ENCODE measurements around the gene CHCHD6. TPM values are rescaled to one million over a fixed set of nuclear protein-coding genes. Genes with fewer than 3 reads are reported as not detected.
A peak's percentile ranks its signal among the peaks of the same experiment; 100 is the strongest.

Gene CHCHD6
- total RNA-seq, 2 donors from 2014 or later: 23.6 to 34.4 TPM

GRCh38 chr3:127006781-127007436 is 302.9 kb downstream of the CHCHD6 start:
- Histone ChIP-seq H3K4me3 (ENCODE audit: low read length) (no peak overlapping the region), H3K9ac (ENCODE audit: extremely low read depth, low read length, poor library complexity, severe bottlenecking) (no peak overlapping the region), H3K4me1 (ENCODE audit: control insufficient read depth, insufficient read depth, low read length) (peaks cover 6% of the 10 kb centered on the region), H3K9me3 (ENCODE audit: control insufficient read depth, low read length) (no peaks in the 10 kb centered on the region), H3K36me3 (ENCODE audit: control insufficient read depth, insufficient read depth, low read length) (peaks cover 42% of the 10 kb centered on the region), H3K27ac (ENCODE audit: low read depth, low read length) (no peak overlapping the region), H3K27me3 (ENCODE audit: control insufficient read depth, insufficient read depth, low read length, poor library complexity, severe bottlenecking) (no peaks in the 10 kb centered on the region)
- Mint-ChIP-seq H3K27me3 (ENCODE audit: insufficient read depth) (no peaks in the 10 kb centered on the region), H3K4me3 (no peak overlapping the region), H3K27ac (peak overlapping the region; percentile 23), H3K36me3 (ENCODE audit: low read depth) (peaks cover 20% of the 10 kb centered on the region), H3K9me3 (no peaks in the 10 kb centered on the region), H3K4me1 (peaks cover 8% of the 10 kb centered on the region)
- DNase-seq: no peak
- WGBS, 2 experiments (ENCODE audit: insufficient coverage in 1 of 2, insufficient read length in 1 of 2): 89 to 94% methylated on average over 6 to 8 of the region's 8 CpGs
- TF ChIP-seq CTCF (conservative IDR thresholded peaks at IDR 0.05): no peak

GRCh38 chr3:127008236-127008635 is 304.2 kb downstream of the CHCHD6 start:
- Mint-ChIP-seq H3K9me3 (no peaks in the 10 kb centered on the region), H3K4me1 (no peaks in the 10 kb centered on the region), H3K27me3 (ENCODE audit: insufficient read depth) (no peaks in the 10 kb centered on the region), H3K36me3 (ENCODE audit: low read depth) (peaks cover 27% of the 10 kb centered on the region), H3K4me3 (no peak overlapping the region), H3K27ac (peak overlapping the region; percentile 44)
- DNase-seq: no peak
- 93% methylated on average over 5 to 10 of the region's 10 CpGs for WGBS, 2 experiments (ENCODE audit: insufficient coverage in 1 of 2, insufficient read length in 1 of 2)
- Histone ChIP-seq H3K9me3 (ENCODE audit: control insufficient read depth, low read length) (no peaks in the 10 kb centered on the region), H3K36me3 (ENCODE audit: control insufficient read depth, insufficient read depth, low read length) (peaks cover 48% of the 10 kb centered on the region), H3K27ac (ENCODE audit: low read depth, low read length) (no peak overlapping the region), H3K27me3 (ENCODE audit: control insufficient read depth, insufficient read depth, low read length, poor library complexity, severe bottlenecking) (no peaks in the 10 kb centered on the region), H3K9ac (ENCODE audit: extremely low read depth, low read length, poor library complexity, severe bottlenecking) (no peak overlapping the region), H3K4me1 (ENCODE audit: control insufficient read depth, insufficient read depth, low read length) (no peaks in the 10 kb centered on the region), H3K4me3 (ENCODE audit: low read length) (no peak overlapping the region)
- TF ChIP-seq CTCF (conservative IDR thresholded peaks at IDR 0.05): no peak

GRCh38 chr3:127009531-127009930 is 305.5 kb downstream of the CHCHD6 start:
- H3K27ac ChIP-seq (ENCODE audit: low read depth, low read length): peak overlapping the region; percentile 58
- Mint-ChIP-seq H3K36me3 (ENCODE audit: low read depth) (peaks cover 31% of the 10 kb centered on the region), H3K27ac (peak overlapping the region; percentile 82), H3K9me3 (no peaks in the 10 kb centered on the region), H3K27me3 (ENCODE audit: insufficient read depth) (no peaks in the 10 kb centered on the region), H3K4me3 (no peak overlapping the region), H3K4me1 (no peaks in the 10 kb centered on the region)
- WGBS, 2 experiments (ENCODE audit: insufficient coverage in 1 of 2, insufficient read length in 1 of 2): 79 to 90% methylated on average over 5 to 10 of the region's 10 CpGs
- no peak for DNase-seq
- H3K27me3 ChIP-seq (ENCODE audit: control insufficient read depth, insufficient read depth, low read length, poor library complexity, severe bottlenecking): no peaks in the 10 kb centered on the region
- no peaks in the 10 kb centered on the region for H3K4me1 ChIP-seq (ENCODE audit: control insufficient read depth, insufficient read depth, low read length)
- H3K4me3 ChIP-seq (ENCODE audit: low read length): no peak overlapping the region
- peaks cover 46% of the 10 kb centered on the region for H3K36me3 ChIP-seq (ENCODE audit: control insufficient read depth, insufficient read depth, low read length)
- TF ChIP-seq CTCF (conservative IDR thresholded peaks at IDR 0.05): no peak
- H3K9me3 ChIP-seq (ENCODE audit: control insufficient read depth, low read length): no peaks in the 10 kb centered on the region
- H3K9ac ChIP-seq (ENCODE audit: extremely low read depth, low read length, poor library complexity, severe bottlenecking): no peak overlapping the region

Other genes with a start within 250 kb of the CHCHD6 start
- gene ZXDC, start 228.3 kb upstream of the CHCHD6 start, total RNA-seq: 10 to 100 TPM; 30.5 to 31.6 TPM
- not detected for gene UROC1, start 186.5 kb upstream of the CHCHD6 start, total RNA-seq
- 1 to 10 TPM; 1.6 to 6.7 TPM for gene CHST13, start 180.1 kb upstream of the CHCHD6 start, total RNA-seq
- not detected for gene C3orf22, start 145.3 kb upstream of the CHCHD6 start, total RNA-seq
- gene TXNRD3, start 49.1 kb upstream of the CHCHD6 start, total RNA-seq: 10 to 100 TPM; 13.1 to 18.1 TPM